ENCODE data around the gene EEFSEC.

Gene EEFSEC

GRCh38 chr3:128334766-128335165 lies 181.5 kb downstream of the EEFSEC start:
- DNase-seq (ENCODE audit: low spot score), result no peak

- DNase-seq (ENCODE audit: low spot score), result no peak
Measured at GRCh38 chr3:128335621-128336296, 182.5 kb downstream of the EEFSEC start.

- no peak for DNase-seq (ENCODE audit: low spot score)
Measured at GRCh38 chr3:128336337-128337156, 183.3 kb downstream of the EEFSEC start.

- no peak for DNase-seq (ENCODE audit: low spot score)
Measured at GRCh38 chr3:128337305-128337704, 184.0 kb downstream of the EEFSEC start.

GRCh38 chr3:128338536-128339330 lies 185.5 kb downstream of the EEFSEC start:
- no peak for DNase-seq (ENCODE audit: low spot score)

GRCh38 chr3:128339491-128340012 lies 186.3 kb downstream of the EEFSEC start:
- DNase-seq (ENCODE audit: low spot score), result no peak

GRCh38 chr3:128340198-128340903 lies 187.1 kb downstream of the EEFSEC start:
- DNase-seq (ENCODE audit: low spot score), result no peak

- DNase-seq (ENCODE audit: low spot score), result no peak
Measured at GRCh38 chr3:128340904-128341555, 187.7 kb downstream of the EEFSEC start.

- no peak for DNase-seq (ENCODE audit: low spot score)
Measured at GRCh38 chr3:128341659-128342395, 188.5 kb downstream of the EEFSEC start.

GRCh38 chr3:128342701-128343180 lies 189.5 kb downstream of the EEFSEC start:
- DNase-seq (ENCODE audit: low spot score), result no peak

GRCh38 chr3:128343287-128344051 lies 190.2 kb downstream of the EEFSEC start:
- DNase-seq (ENCODE audit: low spot score), result peak; percentile 26

- no peak for DNase-seq (ENCODE audit: low spot score)
Measured at GRCh38 chr3:128344052-128344735, 190.9 kb downstream of the EEFSEC start.

- DNase-seq (ENCODE audit: low spot score), result no peak
Measured at GRCh38 chr3:128345196-128345595, 191.9 kb downstream of the EEFSEC start.

GRCh38 chr3:128346562-128346961 lies 193.3 kb downstream of the EEFSEC start:
- DNase-seq (ENCODE audit: low spot score), result no peak

- DNase-seq (ENCODE audit: low spot score), result no peak
Measured at GRCh38 chr3:128347282-128347681, 194.0 kb downstream of the EEFSEC start.

- DNase-seq (ENCODE audit: low spot score), result no peak
Measured at GRCh38 chr3:128348075-128348474, 194.8 kb downstream of the EEFSEC start.

- DNase-seq (ENCODE audit: low spot score), result no peak
Measured at GRCh38 chr3:128348805-128349531, 195.7 kb downstream of the EEFSEC start.

GRCh38 chr3:128349963-128350599 lies 196.8 kb downstream of the EEFSEC start:
- no peak for DNase-seq (ENCODE audit: low spot score)
